ENCODE results near the gene PSTPIP1.
A peak's percentile ranks its signal among the peaks of the same experiment; 100 is the strongest.

PSTPIP1 gene

GRCh38 chr15:77014132-77015081 lies 19.5 kb downstream of the PSTPIP1 start:
- Mint-ChIP-seq H3K4me1 (ENCODE audit: low read depth) (peaks cover 56% of the 10 kb centered on the region), H3K9me3 (no peaks in the 10 kb centered on the region), H3K4me3 (peak overlapping the region; percentile 86), H3K27ac (peak overlapping the region; percentile 94), H3K36me3 (ENCODE audit: low read depth) (peaks cover 40% of the 10 kb centered on the region), H3K27me3 (ENCODE audit: low read depth) (no peaks in the 10 kb centered on the region)
- DNase-seq (ENCODE audit: low spot score) = no peak

- H3K4me3 Mint-ChIP-seq = peak overlapping the region; percentile 65
Measured at GRCh38 chr15:77015646-77016320, 20.9 kb downstream of the PSTPIP1 start.

GRCh38 chr15:77016321-77016695 lies 21.4 kb downstream of the PSTPIP1 start:
- Mint-ChIP-seq H3K36me3 (ENCODE audit: low read depth) (peaks cover 44% of the 10 kb centered on the region), H3K9me3 (no peaks in the 10 kb centered on the region), H3K4me1 (ENCODE audit: low read depth) (peaks cover 59% of the 10 kb centered on the region), H3K4me3 (no peak overlapping the region), H3K27ac (peak overlapping the region; percentile 60), H3K27me3 (ENCODE audit: low read depth) (no peaks in the 10 kb centered on the region)
- no peak for DNase-seq (ENCODE audit: low spot score)

More at GRCh38 chr15:77015646-77016320, 20.9 kb downstream of the PSTPIP1 start:
- Mint-ChIP-seq H3K27me3 (ENCODE audit: low read depth) (no peaks in the 10 kb centered on the region), H3K4me1 (ENCODE audit: low read depth) (peaks cover 59% of the 10 kb centered on the region), H3K9me3 (no peaks in the 10 kb centered on the region), H3K36me3 (ENCODE audit: low read depth) (peaks cover 44% of the 10 kb centered on the region), H3K27ac (peak overlapping the region; percentile 80)
- no peak for DNase-seq (ENCODE audit: low spot score)

- Mint-ChIP-seq H3K36me3 (ENCODE audit: low read depth) (peaks cover 45% of the 10 kb centered on the region), H3K27ac (peak overlapping the region; percentile 48), H3K27me3 (ENCODE audit: low read depth) (no peaks in the 10 kb centered on the region), H3K9me3 (no peaks in the 10 kb centered on the region), H3K4me1 (ENCODE audit: low read depth) (peaks cover 62% of the 10 kb centered on the region), H3K4me3 (no peak overlapping the region)
- no peak for DNase-seq (ENCODE audit: low spot score)
Measured at GRCh38 chr15:77017091-77017660, 22.2 kb downstream of the PSTPIP1 start.

GRCh38 chr15:77017761-77018720 lies 23.1 kb downstream of the PSTPIP1 start:
- Mint-ChIP-seq H3K27ac (peak overlapping the region; percentile 72), H3K27me3 (ENCODE audit: low read depth) (no peaks in the 10 kb centered on the region), H3K9me3 (no peaks in the 10 kb centered on the region), H3K36me3 (ENCODE audit: low read depth) (peaks cover 44% of the 10 kb centered on the region), H3K4me3 (no peak overlapping the region), H3K4me1 (ENCODE audit: low read depth) (peaks cover 61% of the 10 kb centered on the region)
- no peak for DNase-seq (ENCODE audit: low spot score)

- peak overlapping the region; percentile 73 for H3K27ac Mint-ChIP-seq
- H3K4me3 Mint-ChIP-seq = peak overlapping the region; percentile 29
- H3K27me3 Mint-ChIP-seq (ENCODE audit: low read depth) = no peaks in the 10 kb centered on the region
- H3K36me3 Mint-ChIP-seq (ENCODE audit: low read depth) = peaks cover 47% of the 10 kb centered on the region
- H3K4me1 Mint-ChIP-seq (ENCODE audit: low read depth) = peaks cover 61% of the 10 kb centered on the region
- H3K9me3 Mint-ChIP-seq = no peaks in the 10 kb centered on the region
- DNase-seq (ENCODE audit: low spot score) = no peak
Measured at GRCh38 chr15:77018796-77019505, 24.0 kb downstream of the PSTPIP1 start.

- H3K27ac Mint-ChIP-seq = peak overlapping the region; percentile 73
- peaks cover 57% of the 10 kb centered on the region for H3K4me1 Mint-ChIP-seq (ENCODE audit: low read depth)
- H3K9me3 Mint-ChIP-seq = no peaks in the 10 kb centered on the region
- H3K4me3 Mint-ChIP-seq = peak overlapping the region; percentile 29
- DNase-seq (ENCODE audit: low spot score) = peak; percentile 44
- H3K36me3 Mint-ChIP-seq (ENCODE audit: low read depth) = peaks cover 49% of the 10 kb centered on the region
- H3K27me3 Mint-ChIP-seq (ENCODE audit: low read depth) = no peaks in the 10 kb centered on the region
Measured at GRCh38 chr15:77019521-77020331, 24.8 kb downstream of the PSTPIP1 start.

- H3K27ac Mint-ChIP-seq = peak overlapping the region; percentile 97
- no peaks in the 10 kb centered on the region for H3K9me3 Mint-ChIP-seq
- H3K27me3 Mint-ChIP-seq (ENCODE audit: low read depth) = no peaks in the 10 kb centered on the region
- no peak overlapping the region for H3K4me3 Mint-ChIP-seq
- H3K36me3 Mint-ChIP-seq (ENCODE audit: low read depth) = peaks cover 47% of the 10 kb centered on the region
- H3K4me1 Mint-ChIP-seq (ENCODE audit: low read depth) = peaks cover 49% of the 10 kb centered on the region
- no peak for DNase-seq (ENCODE audit: low spot score)
Measured at GRCh38 chr15:77020348-77021087, 25.6 kb downstream of the PSTPIP1 start.

GRCh38 chr15:77021088-77021481 lies 26.2 kb downstream of the PSTPIP1 start:
- Mint-ChIP-seq H3K4me1 (ENCODE audit: low read depth) (peaks cover 50% of the 10 kb centered on the region), H3K4me3 (peak overlapping the region; percentile 77), H3K9me3 (no peaks in the 10 kb centered on the region), H3K27me3 (ENCODE audit: low read depth) (no peaks in the 10 kb centered on the region), H3K36me3 (ENCODE audit: low read depth) (peaks cover 50% of the 10 kb centered on the region), H3K27ac (peak overlapping the region; percentile 97)
- DNase-seq (ENCODE audit: low spot score) = no peak

- Mint-ChIP-seq H3K36me3 (ENCODE audit: low read depth) (peaks cover 54% of the 10 kb centered on the region), H3K9me3 (no peaks in the 10 kb centered on the region), H3K27ac (peak overlapping the region; percentile 97), H3K4me1 (ENCODE audit: low read depth) (peaks cover 52% of the 10 kb centered on the region), H3K4me3 (peak overlapping the region; percentile 77), H3K27me3 (ENCODE audit: low read depth) (no peaks in the 10 kb centered on the region)
- peak; percentile 65 for DNase-seq (ENCODE audit: low spot score)
Measured at GRCh38 chr15:77021803-77022381, 27.0 kb downstream of the PSTPIP1 start.

Measured in T-helper 2 cell treated with Interferon-gamma antibody and Interleukin-4, amounts not matched to agents 5 μg/mL and 100 μg/mL, for 36 hours (primary cell).